ENCODE measurements around the gene SMIM36. TPM values are rescaled to one million over a fixed set of nuclear protein-coding genes. Genes with fewer than 3 reads are reported as not detected.
"Not testable (repeated sequence)": the region's sequence is repeated elsewhere in the genome, so short reads cannot be mapped to it uniquely, and the experiment has no call there.

SMIM36 gene
- total and polyA plus RNA-seq, 2 of the 8 experiments (the other 6 are each of a cell fraction or from before 2014, with no cell fraction given), result not detected

DNA sequence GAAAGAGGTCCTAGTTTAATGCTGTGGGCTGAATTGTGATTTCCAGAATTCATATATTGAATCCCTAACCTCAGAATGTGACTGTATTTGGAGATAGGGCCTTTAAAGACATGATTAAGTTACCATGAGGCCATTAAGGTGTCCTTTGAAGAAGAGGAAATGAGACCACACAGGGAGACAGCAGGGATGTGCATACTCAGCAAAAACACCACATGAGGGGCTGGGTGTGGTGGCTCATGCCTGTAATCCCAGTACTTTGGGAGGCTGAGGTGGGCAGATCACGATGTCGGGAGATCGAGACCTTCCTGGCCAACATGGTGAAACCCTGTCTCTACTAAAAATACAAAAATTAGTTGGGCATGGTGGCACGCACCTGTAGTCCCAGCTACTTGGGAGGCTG lies 11.8 kb upstream of the SMIM36 start:
- H3K4ac ChIP-seq (replicated peaks; ENCODE audit: insufficient read length, low read depth, low read length); H4K5ac ChIP-seq (ENCODE audit: insufficient read length, low read depth, low read length); H3K79me2 ChIP-seq (ENCODE audit: control insufficient read depth in 1 of 2, insufficient read depth in 2 of 2, low read length in 2 of 2); POLR2A ChIA-PET (ENCODE audit: partially characterized antibody); H3K79me1 ChIP-seq (ENCODE audit: low read depth, low read length); FAIRE-seq; H3K36me3 ChIP-seq (ENCODE audit: control insufficient read depth in 2 of 4, insufficient read depth in 4 of 4, low read length in 3 of 4); H2BK5ac ChIP-seq (ENCODE audit: low read depth, low read length); H3K4me2 ChIP-seq (ENCODE audit: insufficient read depth in 1 of 2, low read depth in 2 of 2, low read length in 2 of 2); H2BK12ac ChIP-seq (ENCODE audit: low read depth, low read length); H2AK5ac ChIP-seq (ENCODE audit: low read depth, low read length); H3K14ac ChIP-seq (ENCODE audit: insufficient read length); H2AFZ ChIP-seq (ENCODE audit: low read length); H4K91ac ChIP-seq (replicated peaks; ENCODE audit: insufficient read length, low read length); H3K56ac ChIP-seq (replicated peaks; ENCODE audit: insufficient read length, low read depth, low read length); H3K9me3 ChIP-seq (ENCODE audit: insufficient read depth in 2 of 2, low read depth in 1 of 2, low read length in 1 of 2); H3K27me3 ChIP-seq (replicated peaks in 1 of 4; ENCODE audit: control insufficient read depth in 3 of 4, extremely low read depth in 1 of 4, insufficient read depth in 3 of 4, low read length in 3 of 4); H2BK120ac ChIP-seq (replicated peaks; ENCODE audit: low read depth, low read length); DNase-seq (ENCODE audit: low read depth in 1 of 2, low spot score in 2 of 2); H2BK20ac ChIP-seq (ENCODE audit: low read length); H3K9ac ChIP-seq (replicated peaks in 1 of 4; ENCODE audit: extremely low read depth in 1 of 4, low read depth in 3 of 4, low read length in 3 of 4); H3K23me2 ChIP-seq (ENCODE audit: low read depth, low read length); H3K27ac ChIP-seq (ENCODE audit: low read depth, low read length); H3K4me3 ChIP-seq (ENCODE audit: extremely low read depth in 1 of 4, insufficient read depth in 2 of 4, low read depth in 3 of 4, low read length in 4 of 4); H3K4me1 ChIP-seq (replicated peaks in 1 of 4; ENCODE audit: control insufficient read depth in 3 of 4, insufficient read depth in 4 of 4, low read length in 3 of 4); H4K20me1 ChIP-seq (replicated peaks in 1 of 2; ENCODE audit: control insufficient read depth in 1 of 2, insufficient read depth in 2 of 2, low read length in 2 of 2); H2BK15ac ChIP-seq (ENCODE audit: low read length); H3K23ac ChIP-seq (ENCODE audit: insufficient read length); H4K8ac ChIP-seq (ENCODE audit: extremely low read depth, insufficient read depth, low read length); H3K18ac ChIP-seq (ENCODE audit: extremely low read depth, low read length): not testable (repeated sequence)
- CTCF ChIA-PET (ENCODE audit: partially characterized antibody), result interaction anchor here (0.6 to 7.8 kb wide), 9 partner anchors 10 to 302 kb away, joined by 3 to 169 read pairs (median 5); partner anchors contain the start of gene TMEM100
- peak; percentile 47; the same call in 1 of the 2 replicates for TF ChIP-seq MAFK (IDR thresholded peaks at IDR 0.05; ENCODE audit: low read depth, low read length)
- whole genome bisulfite sequencing, 2 experiments (ENCODE audit: extremely low coverage in 1 of 2, insufficient coverage in 1 of 2, insufficient read length in 1 of 2, insufficient replicate concordance in 2 of 2, low coverage in 1 of 2, low lambda C conversion rate in 2 of 2, missing lambda C conversion rate in 1 of 2), result 87% methylated on average over 4 of the region's 4 CpGs; no CpG with 5 or more reads in 1 of the 2 experiments

Data from H1 (cell line).